NCI-H1694 treated with DMSO at 0.1 percent for 48 hours (cell line): ENCODE measurements around the gene TIPIN.
A peak's percentile ranks its signal among the peaks of the same experiment; 100 is the strongest.
"Not testable (repeated sequence)": the region's sequence is repeated elsewhere in the genome, so short reads cannot be mapped to it uniquely, and the experiment has no call there.

Experiments
- DNase-seq: peaks from one replicate; lab custom pipeline; 2025; lab: John Stamatoyannopoulos, UW

Gene TIPIN

DNA sequence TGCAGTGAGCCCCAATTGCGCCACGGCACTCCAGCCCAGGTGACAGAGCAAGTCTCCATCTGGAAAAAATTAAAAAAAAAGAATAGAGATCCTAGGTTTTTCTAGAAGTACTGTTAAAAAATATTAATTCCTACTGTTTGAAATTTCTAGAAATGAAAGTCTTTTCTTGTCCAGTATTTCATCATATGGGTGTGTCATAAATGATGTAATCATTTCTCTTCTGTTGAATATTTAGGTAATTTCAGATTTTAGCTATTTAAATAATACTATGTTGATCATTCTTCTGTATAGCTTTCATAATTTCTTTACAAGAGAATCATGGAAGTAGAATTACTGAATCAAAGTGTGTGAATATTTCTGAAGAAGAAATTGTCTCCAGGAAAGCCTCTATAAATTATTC lies 24.9 kb upstream of the TIPIN start:
- DNase-seq, result not testable (repeated sequence)

DNA sequence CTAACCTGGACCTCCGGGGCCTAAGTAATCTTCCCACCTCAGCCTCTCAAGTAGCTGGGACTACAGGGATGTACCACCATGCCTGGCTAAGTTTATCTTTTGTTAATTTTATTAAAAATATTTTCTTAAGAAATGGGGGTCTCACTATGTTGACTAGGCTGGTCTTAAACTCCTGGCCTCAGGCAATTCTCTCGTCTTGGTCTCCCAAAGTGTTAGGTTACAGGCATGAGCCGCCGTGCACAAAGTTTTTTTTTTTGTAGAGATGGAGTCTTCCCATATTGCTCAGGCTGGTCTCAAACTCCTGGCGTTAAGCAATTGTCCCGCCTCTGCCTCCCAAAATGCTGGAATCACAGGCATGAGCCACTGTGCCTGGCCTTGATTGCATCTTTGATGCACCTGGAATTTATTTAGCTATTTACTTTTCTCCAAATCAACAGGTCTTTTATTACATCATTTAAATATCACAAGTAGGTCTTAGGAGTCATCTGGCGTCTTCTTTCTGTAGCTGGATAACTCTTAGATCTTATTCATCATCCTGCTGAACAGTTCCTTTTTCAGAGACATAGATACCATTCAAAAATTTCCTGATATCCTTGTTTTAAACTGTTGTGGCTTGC lies 22.4 kb upstream of the TIPIN start:
- no peak for DNase-seq

DNA sequence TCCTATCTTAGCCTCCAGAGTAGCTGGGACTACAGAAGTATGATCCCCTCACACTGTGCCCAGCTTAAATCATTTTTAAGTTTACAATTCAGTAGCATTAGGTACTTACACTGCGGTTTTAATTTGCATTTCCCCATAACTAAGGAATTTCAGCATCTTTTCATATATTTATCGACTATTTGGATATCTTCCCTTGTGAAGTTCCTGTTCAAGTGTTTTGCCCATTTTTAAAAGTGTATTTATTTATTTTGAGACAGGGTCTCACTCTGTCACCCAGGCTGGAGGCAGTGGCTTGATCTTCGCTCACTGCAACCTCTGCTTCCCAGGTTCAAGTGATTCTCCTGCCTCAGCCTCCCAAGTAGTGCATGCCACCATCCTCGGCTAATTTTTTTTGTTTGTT lies 17.7 kb upstream of the TIPIN start:
- no peak for DNase-seq

DNA sequence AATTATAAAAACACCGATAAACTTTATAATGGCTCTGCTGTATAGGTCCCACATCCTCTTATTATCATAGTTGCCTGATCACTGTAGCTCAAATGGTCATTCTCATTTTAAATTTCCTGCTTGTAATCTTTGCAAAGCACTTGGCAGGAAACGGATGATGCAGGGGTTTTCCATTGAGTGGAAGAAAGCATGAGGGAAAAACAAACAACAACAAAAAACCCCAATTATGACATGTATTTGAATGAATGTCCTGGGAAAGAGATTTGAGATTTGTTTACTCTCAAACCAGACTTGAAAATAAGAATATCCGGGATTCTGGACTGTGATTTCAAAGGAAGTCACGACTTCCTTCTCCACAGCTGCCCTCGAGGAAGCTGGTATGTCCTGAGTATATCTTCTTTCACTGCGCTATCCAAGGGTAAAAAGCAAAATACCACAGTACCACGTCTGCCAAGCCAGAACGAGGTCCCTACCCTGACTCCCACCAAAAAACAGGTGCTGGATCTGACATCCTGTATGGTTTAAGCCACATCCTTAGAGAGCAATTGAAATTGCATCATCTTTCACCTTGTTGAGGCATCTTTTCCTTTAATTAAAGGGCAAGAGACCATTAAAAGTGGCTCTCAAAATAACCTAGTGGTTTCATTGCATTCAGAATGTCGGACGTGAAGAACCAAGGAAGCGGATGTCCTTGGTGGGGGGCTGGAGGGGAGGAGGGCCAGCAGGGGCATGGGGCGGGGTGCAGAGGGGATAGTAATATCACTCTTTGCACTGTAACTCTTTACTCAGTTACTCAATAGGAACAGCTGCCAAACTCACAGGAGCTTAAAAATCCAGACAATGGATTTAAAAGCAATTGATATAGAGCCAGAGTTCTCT lies 13.5 kb upstream of the TIPIN start:
- DNase-seq, result no peak

DNA sequence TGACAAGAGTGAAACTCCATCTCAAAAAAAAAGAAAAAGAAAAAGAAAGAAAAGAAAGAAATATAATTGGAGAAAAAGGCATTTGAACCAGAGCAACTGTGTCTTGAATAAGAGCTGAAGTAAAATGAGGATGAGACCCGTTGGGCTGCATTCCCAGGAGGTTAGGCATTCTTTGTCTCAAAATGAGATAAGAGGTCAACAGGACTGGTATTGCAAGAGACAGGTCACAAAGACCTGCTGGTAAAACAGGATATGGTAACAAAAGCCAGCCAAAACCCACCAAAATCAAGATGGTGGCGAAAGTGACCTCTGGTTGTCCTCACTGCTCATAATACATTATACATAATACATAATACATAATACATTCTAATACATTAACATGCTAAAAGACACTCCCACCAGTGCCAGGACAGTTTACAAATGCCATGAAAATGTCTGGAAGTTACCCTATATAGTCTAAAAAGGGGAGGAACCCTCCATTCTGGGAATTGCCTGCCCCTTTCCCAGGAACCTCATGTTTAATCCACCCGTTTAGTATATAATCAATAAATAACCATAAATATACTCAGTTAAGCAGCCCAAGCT lies 8.6 kb upstream of the TIPIN start:
- no peak for DNase-seq

DNA sequence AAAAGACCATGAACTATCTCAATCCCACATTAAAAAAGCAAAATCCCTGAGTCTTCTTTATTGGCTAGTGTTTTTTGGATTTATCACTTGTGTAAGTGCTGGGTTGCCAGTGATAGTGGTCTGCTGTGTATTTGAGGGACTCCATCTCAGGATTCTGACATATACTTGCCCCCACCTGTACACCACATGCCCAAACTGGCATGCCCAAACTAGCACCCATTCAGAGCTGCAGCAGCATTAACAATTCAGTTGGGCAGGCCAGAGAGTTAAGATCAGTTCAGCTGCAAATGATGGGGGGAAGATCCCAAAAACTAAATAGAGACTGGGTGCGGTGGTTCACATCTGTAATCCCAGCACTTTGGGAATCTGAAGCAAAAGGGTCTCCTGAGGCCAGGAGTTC lies 6.3 kb upstream of the TIPIN start:
- DNase-seq, result no peak

DNA sequence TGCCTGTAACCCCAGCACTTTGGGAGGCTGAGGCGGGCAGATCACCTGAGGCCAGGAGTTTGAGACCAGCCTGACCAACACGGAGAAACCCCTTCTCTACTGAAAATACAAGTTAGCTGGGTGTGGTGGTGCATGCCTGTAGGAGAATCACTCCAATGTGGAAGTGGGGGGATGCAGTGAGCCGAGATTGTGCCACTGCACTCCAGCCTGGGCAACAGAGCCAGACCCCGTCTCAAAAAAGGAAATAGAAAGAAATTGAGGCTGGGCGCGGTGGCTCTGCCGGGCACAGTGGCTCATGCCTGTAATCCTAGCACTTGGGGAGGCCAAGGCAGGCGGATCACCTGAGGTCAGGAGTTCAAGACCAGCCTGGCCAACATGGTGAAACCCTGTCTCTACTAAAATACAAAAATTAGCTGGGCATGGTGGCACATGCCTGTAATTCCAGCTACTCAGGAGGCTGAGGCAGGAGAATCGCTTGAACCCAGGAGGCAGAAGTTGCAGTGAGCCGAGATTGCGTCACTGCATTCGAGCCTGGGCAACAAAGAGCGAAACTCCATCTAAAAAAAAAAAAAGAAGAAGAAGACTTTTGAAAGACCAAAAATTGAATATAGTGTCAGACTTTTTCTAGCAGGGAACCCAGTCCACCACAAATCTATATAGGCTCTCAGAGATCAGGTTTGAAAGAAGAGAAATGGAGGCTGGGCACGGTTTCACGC lies 5.4 kb upstream of the TIPIN start:
- not testable (repeated sequence) for DNase-seq

DNA sequence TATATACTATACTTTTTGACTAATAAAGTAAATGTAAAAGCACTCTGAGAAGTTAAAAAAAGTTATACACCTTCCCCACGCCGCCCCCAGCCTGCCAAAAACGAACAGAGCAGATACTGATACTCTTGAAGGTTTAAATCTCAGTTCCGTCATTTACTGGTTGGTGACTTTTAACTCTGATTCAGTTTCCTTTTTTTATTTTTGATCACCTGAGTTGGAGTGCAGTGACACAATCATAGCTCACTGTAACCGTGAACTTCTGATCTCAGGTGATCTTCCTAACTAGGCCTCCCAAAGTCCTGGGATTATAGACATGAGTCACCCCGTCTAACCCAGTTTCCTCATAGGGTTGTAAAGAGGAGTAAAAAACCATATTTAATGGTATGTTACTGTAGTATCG lies 3.3 kb upstream of the TIPIN start:
- no peak for DNase-seq

DNA sequence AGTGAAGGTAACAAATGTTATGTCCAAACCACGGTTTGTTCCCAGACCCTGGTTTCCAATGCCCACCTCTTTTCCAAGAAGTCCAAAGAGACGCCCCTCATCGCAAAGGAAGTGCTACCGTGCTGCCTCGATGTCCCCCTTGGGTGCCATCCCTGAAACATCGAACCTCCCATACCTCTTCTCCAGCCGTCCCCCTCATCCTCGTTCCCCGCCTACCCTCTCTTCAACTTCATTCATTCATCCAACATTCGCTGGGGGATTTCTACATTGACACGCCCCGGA lies 467 bp downstream of the TIPIN start:
- no peak for DNase-seq

DNA sequence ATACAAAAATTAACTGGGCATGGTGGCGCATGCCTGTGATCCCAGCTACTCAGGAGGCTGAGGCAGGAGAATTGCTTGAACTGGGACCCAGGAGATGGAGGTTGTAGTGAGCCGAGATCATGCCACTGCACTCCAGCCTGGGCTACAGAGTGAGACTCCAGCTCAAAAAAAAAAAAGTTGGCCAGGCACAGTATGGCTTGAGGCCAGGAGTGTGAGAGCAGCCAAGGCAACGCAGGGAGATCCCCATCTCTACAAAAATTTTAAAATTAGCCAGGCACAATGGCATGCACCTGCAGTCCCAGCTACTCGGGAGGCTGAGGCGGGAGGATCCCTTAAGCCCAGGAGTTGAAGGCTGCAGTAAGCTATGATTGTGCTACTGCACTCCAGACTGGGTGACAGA lies 8.0 kb downstream of the TIPIN start:
- DNase-seq, result not testable (repeated sequence)

DNA sequence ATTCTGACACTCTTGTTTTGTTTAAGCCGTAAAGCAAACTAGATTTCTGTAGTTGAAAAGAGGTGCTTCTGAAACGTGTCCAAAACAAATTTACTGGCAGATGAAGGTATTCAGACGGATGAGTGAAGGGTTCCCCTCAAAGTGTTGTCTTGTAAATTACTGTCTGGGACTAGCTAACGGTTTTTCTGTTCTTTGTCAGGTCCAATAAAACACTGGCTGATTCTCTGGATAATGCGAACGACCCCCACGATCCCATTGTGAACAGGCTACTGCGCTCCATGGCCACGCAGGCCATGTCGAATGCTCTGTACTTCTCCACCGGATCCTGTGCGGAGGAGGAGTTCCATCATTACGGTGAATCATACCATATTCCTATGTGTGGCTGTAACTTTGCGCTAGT lies 27.7 kb downstream of the TIPIN start:
- DNase-seq, result no peak

DNA sequence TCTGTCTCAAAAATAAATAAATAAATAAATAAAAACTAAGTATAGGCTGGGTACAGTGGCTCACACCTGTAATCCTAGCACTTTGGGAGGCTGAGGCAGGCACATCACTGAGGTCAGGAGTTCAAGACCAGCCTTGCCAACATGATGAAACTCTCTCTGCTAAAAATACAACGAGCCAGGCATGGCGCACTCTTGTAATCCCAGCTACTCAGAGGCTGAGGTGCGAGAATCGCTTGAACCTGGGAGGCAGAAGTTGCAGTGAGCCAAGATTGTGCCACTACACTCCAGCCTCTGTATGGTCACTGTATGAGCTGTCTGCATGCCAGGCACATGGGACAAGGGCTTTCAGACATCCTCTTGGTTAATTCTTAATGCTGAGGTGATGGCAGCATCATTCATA lies 28.7 kb downstream of the TIPIN start:
- DNase-seq, result no peak

DNA sequence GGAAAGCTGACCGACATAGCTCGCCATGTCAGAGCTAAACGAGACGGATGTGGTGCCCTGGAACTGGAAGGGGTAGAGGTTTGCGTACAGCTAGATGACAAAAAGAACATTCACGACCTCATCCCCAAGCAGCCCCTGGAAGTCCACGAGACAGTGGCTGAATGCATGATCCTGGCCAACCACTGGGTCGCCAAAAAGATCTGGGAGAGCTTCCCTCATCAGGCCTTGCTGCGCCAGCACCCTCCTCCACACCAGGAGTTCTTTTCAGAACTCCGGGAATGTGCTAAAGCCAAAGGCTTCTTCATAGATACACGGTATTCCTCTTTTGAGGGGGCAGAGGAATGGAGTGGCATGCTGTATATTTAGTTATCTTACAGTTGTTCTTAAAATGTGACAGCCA lies 30.4 kb downstream of the TIPIN start:
- no peak for DNase-seq

DNA sequence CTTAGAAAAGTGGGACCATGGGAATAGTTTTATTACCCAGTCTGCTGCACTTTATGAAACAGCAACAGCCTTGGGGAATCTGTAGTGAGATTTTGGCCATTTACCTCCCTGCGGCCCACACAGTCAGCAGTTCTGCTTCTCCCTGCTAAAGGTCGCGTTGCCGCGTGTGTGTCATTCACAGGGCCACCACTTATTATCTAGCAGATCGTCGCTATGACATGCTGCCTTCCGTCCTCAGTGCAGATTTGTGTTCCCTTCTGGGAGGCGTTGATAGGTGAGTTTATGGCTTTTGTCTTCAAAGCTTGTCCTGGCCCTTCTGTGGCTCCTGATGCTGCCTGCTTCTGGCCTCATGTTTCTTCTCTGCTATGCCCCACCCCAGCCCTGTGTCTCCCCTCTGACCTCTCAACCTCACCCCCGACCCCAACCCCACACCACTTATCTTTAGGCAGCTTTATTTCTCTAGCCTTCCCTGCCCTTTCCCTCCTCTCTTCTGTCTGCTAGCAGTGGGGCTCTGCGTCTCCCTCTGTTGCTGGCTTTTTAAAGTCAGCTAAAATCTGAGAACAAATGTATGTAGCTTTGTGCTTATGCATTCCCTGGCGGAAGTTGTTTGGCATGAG lies 33.1 kb downstream of the TIPIN start:
- no peak for DNase-seq

DNA sequence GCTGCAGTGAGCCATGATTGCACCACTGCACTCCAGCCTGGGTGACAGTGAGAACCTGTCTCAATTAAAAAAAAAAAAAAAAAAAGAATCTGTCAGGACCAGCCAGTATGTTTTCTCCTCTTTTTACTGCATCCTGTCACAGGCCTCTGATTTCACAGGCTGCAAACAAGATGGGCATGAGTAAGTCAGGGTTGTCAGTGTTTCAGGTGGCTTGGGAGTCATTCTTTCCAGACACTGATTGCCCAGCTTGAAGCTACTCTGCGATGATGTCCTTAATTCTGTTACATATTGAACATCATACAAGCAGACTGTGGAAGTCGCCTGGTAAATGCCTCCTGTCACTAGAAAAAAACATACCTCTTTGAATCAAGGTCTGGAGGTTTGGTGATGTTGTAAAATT lies 44.3 kb downstream of the TIPIN start:
- no peak for DNase-seq

DNA sequence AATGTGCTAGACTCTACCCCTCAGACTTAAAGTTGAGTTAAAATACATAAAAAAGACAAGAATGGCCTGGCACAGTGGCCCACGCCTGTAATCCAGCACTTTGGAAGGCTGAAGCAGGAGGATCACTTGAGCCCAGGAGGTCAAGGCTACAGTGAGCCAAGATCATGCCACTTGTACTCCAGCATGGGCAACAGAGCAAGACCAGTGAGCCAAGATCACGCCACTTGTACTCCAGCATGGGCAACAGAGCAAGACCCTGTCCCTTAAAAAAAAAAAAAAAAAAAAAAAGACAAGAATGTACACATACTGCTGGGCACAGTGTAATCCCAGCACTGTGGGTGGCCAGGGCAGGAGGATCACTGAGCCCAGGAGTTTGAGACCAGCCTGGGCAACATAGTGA lies 45.7 kb downstream of the TIPIN start:
- DNase-seq, result no peak

DNA sequence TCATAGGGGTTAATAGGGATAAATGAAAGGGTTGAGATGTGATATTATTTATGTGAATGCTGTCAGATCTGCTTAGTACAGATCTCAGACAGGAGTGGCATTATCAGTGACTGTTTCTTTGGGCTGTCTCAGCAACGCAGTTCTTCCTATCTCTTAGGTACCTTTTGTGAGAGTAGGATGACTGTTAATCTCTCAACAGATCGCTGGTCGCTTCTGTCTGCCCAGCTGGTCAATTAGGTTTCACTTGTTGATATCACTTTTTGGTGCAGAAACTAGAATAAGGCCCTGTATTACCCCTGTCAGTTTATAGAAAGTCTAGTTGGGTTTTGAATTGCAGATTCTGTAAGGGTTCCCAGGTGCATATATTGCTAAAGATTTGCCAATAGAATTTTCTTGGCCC lies 46.7 kb downstream of the TIPIN start:
- no peak for DNase-seq

DNA sequence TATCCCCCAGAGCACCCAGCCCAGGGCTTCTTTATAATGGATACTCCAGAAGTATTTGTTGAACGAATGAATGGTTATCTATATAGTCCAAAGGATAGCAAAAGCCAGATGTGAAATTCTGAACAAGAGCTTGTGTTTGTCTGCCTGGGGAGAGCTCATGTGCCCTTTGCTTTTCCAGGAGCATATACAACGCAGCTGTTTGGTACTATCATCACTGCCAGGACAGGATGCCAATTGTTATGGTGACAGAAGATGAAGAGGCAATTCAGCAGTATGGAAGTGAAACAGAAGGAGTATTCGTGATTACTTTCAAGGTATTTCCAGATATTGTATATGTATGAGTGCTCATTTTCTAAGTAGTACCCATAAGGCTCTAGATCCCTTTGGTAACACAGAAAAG lies 48.0 kb downstream of the TIPIN start:
- DNase-seq, result no peak

DNA sequence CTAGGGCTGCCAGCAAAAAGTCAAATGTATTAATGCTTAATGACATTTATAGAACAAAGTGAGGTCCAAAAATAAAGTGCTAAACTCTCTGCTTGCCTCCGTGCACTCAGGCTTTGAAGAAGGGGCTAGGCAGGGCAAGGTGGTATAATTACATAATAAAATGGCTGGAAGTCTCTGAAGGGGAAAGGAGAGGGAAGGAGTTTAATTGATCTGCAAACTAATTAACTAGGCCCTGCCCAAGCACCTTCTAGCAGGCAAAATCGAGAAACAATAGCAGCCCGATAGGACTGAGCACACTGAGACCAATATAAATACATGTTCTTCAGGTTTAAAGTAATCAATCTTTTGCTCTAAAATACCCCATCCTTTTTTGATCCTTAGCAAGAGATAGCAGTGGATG lies 50.1 kb downstream of the TIPIN start:
- DNase-seq, result no peak

DNA sequence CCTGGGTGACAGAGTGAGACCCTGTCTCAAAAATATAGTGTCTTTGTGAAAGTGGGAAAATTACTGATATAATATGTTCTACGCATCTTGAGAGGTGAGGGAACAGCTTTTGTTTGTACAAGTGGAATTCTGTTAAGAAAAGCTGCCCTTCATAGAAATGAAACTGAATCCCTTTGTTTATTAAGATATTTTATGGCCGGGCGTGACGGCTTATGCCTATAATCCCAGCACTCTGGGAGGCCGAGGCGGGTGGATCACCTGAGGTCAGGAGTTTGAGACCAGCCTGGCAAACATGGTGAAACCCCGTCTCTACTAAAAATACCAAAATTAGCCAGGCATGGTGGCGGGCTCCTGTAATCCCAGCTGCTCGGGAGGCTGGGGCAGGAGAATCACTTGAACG lies 52.1 kb downstream of the TIPIN start:
- not testable (repeated sequence) for DNase-seq

DNA sequence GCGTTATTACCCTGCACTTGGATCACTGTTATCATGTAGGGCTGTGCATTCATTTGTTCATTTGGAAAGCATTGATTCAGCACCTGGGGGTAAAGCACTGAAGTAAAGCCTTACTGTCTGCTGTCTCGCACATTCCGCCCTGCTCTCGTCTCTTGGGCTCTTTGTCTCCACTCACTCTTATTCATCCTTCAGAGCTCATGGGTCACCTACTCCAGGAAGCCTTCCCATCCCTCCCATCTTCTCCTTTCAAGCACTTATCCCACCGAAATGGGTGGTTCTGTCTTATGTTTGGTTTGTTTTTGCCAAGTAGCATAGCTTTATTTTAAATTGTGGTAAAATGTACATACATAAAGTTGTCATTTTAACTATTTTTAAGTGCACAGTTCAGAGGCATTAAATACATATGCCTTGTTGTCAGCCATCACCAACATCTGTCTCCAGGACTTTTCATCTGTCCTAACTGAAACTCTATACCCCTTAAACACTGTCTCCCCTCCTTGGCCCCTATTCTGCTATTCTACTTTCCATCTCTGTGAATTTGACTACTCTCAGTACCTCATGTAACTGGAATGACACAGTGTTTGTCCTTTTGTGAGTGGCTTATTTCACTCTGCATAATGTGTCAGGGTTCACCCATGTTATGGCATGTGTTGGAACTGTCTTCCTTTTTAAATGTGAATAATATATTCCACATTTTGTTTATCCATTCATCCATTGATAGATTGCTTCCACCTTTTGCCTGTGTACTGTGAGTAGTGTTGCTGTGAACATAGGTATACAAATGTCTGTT lies 53.8 kb downstream of the TIPIN start:
- DNase-seq, result no peak

DNA sequence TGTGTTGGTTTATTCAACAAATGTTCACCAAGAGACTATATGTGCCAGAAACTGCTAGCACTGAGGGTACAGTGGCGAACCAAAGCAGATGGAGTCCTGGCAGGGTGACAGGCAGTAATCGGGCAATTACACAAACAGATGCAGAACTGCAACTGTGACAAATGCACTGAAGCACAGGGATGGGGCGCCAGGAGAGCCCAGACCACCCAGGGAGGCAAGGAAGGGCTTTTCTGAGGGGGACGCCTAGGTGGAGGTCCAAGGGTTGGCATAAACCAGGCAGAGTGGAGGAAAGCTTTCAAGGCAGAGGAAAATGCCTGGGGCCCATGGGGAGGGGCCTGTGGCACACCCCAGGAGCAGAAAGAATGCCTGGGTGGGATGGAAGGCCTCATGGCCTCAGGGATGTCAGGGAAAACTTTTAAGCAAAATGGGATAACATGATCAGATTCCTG lies 57.7 kb downstream of the TIPIN start:
- peak; percentile 91 for DNase-seq
